H9 (cell line): ENCODE results near the gene ITSN2. TPM values are rescaled to one million over a fixed set of nuclear protein-coding genes. Genes with fewer than 3 reads are reported as not detected.
A peak's percentile ranks its signal among the peaks of the same experiment; 100 is the strongest.

Experiments used
- DNase-seq: peaks from one replicate; pipeline ENCODE4 v3.0.0-alpha.2; 2017
- H2AFZ ChIP-seq: one replicate; pipeline ENCODE4 v1.6.1; 2013; ENCODE audit warnings: mild to moderate bottlenecking, low read length, control low read depth, moderate library complexity
- H2AK5ac ChIP-seq: 2 replicates; pipeline ENCODE4 v1.6.1; 2013; ENCODE audit warnings: low read length, control low read depth, mixed read lengths; ENCODE audit not compliant: insufficient read length
- H2BK120ac ChIP-seq: one replicate; pipeline ENCODE4 v1.6.1; 2013; ENCODE audit warnings: low read depth, mild to moderate bottlenecking, low read length, control low read depth, inconsistent platforms; ENCODE audit not compliant: poor library complexity, severe bottlenecking
- H2BK12ac ChIP-seq: 2 replicates; pipeline ENCODE4 v1.6.1; 2013; ENCODE audit warnings: low read length, control low read depth, mixed read lengths, low read depth; ENCODE audit not compliant: insufficient read length
- H2BK15ac ChIP-seq: 2 replicates; pipeline ENCODE4 v1.6.1; 2013; ENCODE audit warnings: low read depth, low read length, control low read depth
- H2BK20ac ChIP-seq: one replicate; pipeline ENCODE4 v1.6.1; 2013; ENCODE audit warnings: low read depth, mild to moderate bottlenecking, low read length, control low read depth, inconsistent platforms; ENCODE audit not compliant: poor library complexity, severe bottlenecking
- H2BK5ac ChIP-seq: 2 replicates; pipeline ENCODE4 v1.6.1; 2013; ENCODE audit warnings: low read length, control low read depth, mixed read lengths; ENCODE audit not compliant: insufficient read length
- H3K14ac ChIP-seq: 2 replicates; pipeline ENCODE4 v1.6.1; 2013; ENCODE audit warnings: low read length, control low read depth; ENCODE audit not compliant: insufficient read depth
- H3K18ac ChIP-seq: 2 replicates; pipeline ENCODE4 v1.6.1; 2013; ENCODE audit warnings: low read depth, mild to moderate bottlenecking, mixed read lengths, low read length, control low read depth; ENCODE audit not compliant: insufficient read length
- H3K23ac ChIP-seq: 2 replicates; pipeline ENCODE4 v1.6.1; 2013; ENCODE audit warnings: low read length, control low read depth, mixed read lengths, low read depth; ENCODE audit not compliant: insufficient read length
- H3K23me2 ChIP-seq: 2 replicates; pipeline ENCODE4 v1.6.1; 2013; ENCODE audit warnings: low read depth, mild to moderate bottlenecking, mixed read lengths, low read length, control low read depth; ENCODE audit not compliant: insufficient read length, poor library complexity, severe bottlenecking
- H3K27ac ChIP-seq: 2 replicates; pipeline ENCODE4 v1.5.1; 2013; ENCODE audit warnings: low read length, control low read depth, mixed read lengths, low read depth; ENCODE audit not compliant: insufficient read length
- H3K27me3 ChIP-seq: 2 replicates; pipeline ENCODE4 v1.6.1; 2013; ENCODE audit warnings: low read length, control low read depth, inconsistent platforms; ENCODE audit not compliant: insufficient read depth
- H3K4ac ChIP-seq: 2 replicates; pipeline ENCODE4 v1.6.1; 2013; ENCODE audit warnings: low read depth, mild to moderate bottlenecking, control low read depth, inconsistent platforms, low read length, moderate library complexity
- H3K4me1 ChIP-seq: 2 replicates; pipeline ENCODE4 v1.6.1; 2013; ENCODE audit warnings: low read length, control low read depth, inconsistent platforms; ENCODE audit not compliant: insufficient read depth
- H3K4me2 ChIP-seq: 2 replicates; pipeline ENCODE4 v1.6.1; 2013; ENCODE audit warnings: low read length, control low read depth, mixed read lengths; ENCODE audit not compliant: insufficient read length, insufficient read depth
- H3K56ac ChIP-seq: 2 replicates; pipeline ENCODE4 v1.6.1; 2013; ENCODE audit warnings: low read depth, mild to moderate bottlenecking, mixed read lengths, low read length, control low read depth; ENCODE audit not compliant: insufficient read length
- H3K79me1 ChIP-seq: 2 replicates; pipeline ENCODE4 v1.6.1; 2013; ENCODE audit warnings: low read depth, mild to moderate bottlenecking, moderate library complexity, low read length, control low read depth, inconsistent platforms; ENCODE audit not compliant: insufficient read depth, poor library complexity, severe bottlenecking
- H3K79me2 ChIP-seq: 2 replicates; pipeline ENCODE4 v1.6.1; 2013; ENCODE audit warnings: low read length, control low read depth, inconsistent platforms; ENCODE audit not compliant: insufficient read depth
- H3K9ac ChIP-seq: 2 replicates; pipeline ENCODE4 v1.6.1; 2013; ENCODE audit warnings: low read length, control low read depth, mixed read lengths; ENCODE audit not compliant: insufficient read length; ENCODE audit errors: extremely low read depth
- H3K9me3 ChIP-seq: one replicate; pipeline ENCODE4 v1.6.1; 2013; ENCODE audit warnings: low read depth, low read length, inconsistent platforms; ENCODE audit not compliant: control insufficient read depth
- H3T11ph ChIP-seq: one replicate; pipeline ENCODE4 v1.6.1; 2013; ENCODE audit warnings: mild to moderate bottlenecking, low read length, control low read depth, inconsistent platforms
- H4K20me1 ChIP-seq: one replicate; pipeline ENCODE4 v1.6.1; 2013; ENCODE audit not compliant: control insufficient read depth, insufficient read length, insufficient read depth
- H4K5ac ChIP-seq: 2 replicates; pipeline ENCODE4 v1.6.1; 2013; ENCODE audit warnings: low read depth, mild to moderate bottlenecking, mixed read lengths, low read length, control low read depth; ENCODE audit not compliant: insufficient read length
- H4K8ac ChIP-seq: replicated peaks from 2 replicates; pipeline ENCODE4 v1.6.1; 2013; ENCODE audit warnings: low read length, control low read depth, mixed read lengths, low read depth; ENCODE audit not compliant: insufficient read length
- H4K91ac ChIP-seq: 2 replicates; pipeline ENCODE4 v1.6.1; 2013; ENCODE audit warnings: low read depth, mild to moderate bottlenecking, moderate library complexity, mixed read lengths, low read length, control low read depth; ENCODE audit not compliant: insufficient read length
- H3K27ac Mint-ChIP-seq, 3 experiments: 2 replicates in 2 of 3; 3 replicates in 1 of 3; pipeline ENCODE4 v1.8.0; 2020 to 2021; ENCODE audit warnings: mixed read lengths in 3 of 3, mild to moderate bottlenecking in 1 of 3, moderate library complexity in 1 of 3
- H3K27me3 Mint-ChIP-seq: 2 replicates; pipeline ENCODE4 v1.8.0; 2021; ENCODE audit warnings: low read depth, mild to moderate bottlenecking, moderate library complexity, mixed read lengths
- H3K36me3 Mint-ChIP-seq, 3 experiments: 2 replicates in 2 of 3; 3 replicates in 1 of 3; pipeline ENCODE4 v1.8.0; 2020 to 2021; ENCODE audit warnings: low read depth in 3 of 3, mixed read lengths in 3 of 3; ENCODE audit not compliant: insufficient read depth in 1 of 3
- H3K4me1 Mint-ChIP-seq, 2 experiments: 2 replicates each; pipeline ENCODE4 v1.8.0; 2020; ENCODE audit warnings: mixed read lengths in 2 of 2
- H3K4me3 Mint-ChIP-seq, 2 experiments: 2 replicates in 1 of 2; 3 replicates in 1 of 2; pipeline ENCODE4 v1.8.0; 2020 to 2021; ENCODE audit warnings: mild to moderate bottlenecking in 2 of 2, mixed read lengths in 2 of 2, moderate library complexity in 1 of 2
- H3K9me3 Mint-ChIP-seq, 2 experiments: 2 replicates in 1 of 2; 3 replicates in 1 of 2; pipeline ENCODE4 v1.8.0; 2020; ENCODE audit warnings: mild to moderate bottlenecking in 2 of 2, mixed read lengths in 2 of 2, moderate library complexity in 1 of 2
- WGBS: extraction: QIAGEN DNeasy Blood & Tissue Kit; methylation state at CpG from one replicate; pipeline ENCODE4 v1.1.7; 2013; ENCODE audit warnings: missing lambda C conversion rate, low lambda C conversion rate, mixed read lengths; ENCODE audit not compliant: insufficient read length; ENCODE audit errors: extremely low coverage; 5-methylcytosine and 5-hydroxymethylcytosine counted together
- total RNA-seq: library from RNA; stranded (reverse); gene quantifications from 2 replicates; pipeline ENCODE4 v1.2.1, GENCODE V29; 2021
- TF ChIP-seq, protein P1 (sequence below): fragments of 200-600 bp; sonication (generic); conservative IDR thresholded peaks from 3 replicates; pipeline ENCODE4 v1.8.0; 2021; ENCODE audit warnings: antibody characterized with exemption, mild to moderate bottlenecking

Gene ITSN2
- total RNA-seq, 1 experiment from 2014 or later = 17.0 TPM

DNA sequence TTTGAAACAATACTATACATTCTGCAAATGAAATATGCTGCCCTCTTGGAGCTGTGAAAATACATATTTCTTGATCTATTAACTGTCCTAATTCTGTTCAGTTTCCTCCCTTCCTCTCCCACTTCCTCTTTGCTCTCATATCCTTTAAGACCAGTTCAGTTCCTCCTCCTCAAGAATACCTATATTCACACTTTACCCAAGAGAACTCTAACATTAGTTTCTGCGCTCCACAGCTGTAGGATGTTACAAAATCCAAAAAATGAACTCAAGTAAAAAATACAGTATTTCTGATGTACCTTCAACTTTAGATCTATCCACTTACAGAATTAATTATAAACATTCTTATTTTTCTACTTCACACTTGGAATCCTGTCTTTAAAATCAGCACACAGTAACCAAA, 5.4 kb downstream of the ITSN2 start:
- TF ChIP-seq, protein P1, sequence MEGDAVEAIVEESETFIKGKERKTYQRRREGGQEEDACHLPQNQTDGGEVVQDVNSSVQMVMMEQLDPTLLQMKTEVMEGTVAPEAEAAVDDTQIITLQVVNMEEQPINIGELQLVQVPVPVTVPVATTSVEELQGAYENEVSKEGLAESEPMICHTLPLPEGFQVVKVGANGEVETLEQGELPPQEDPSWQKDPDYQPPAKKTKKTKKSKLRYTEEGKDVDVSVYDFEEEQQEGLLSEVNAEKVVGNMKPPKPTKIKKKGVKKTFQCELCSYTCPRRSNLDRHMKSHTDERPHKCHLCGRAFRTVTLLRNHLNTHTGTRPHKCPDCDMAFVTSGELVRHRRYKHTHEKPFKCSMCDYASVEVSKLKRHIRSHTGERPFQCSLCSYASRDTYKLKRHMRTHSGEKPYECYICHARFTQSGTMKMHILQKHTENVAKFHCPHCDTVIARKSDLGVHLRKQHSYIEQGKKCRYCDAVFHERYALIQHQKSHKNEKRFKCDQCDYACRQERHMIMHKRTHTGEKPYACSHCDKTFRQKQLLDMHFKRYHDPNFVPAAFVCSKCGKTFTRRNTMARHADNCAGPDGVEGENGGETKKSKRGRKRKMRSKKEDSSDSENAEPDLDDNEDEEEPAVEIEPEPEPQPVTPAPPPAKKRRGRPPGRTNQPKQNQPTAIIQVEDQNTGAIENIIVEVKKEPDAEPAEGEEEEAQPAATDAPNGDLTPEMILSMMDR = no peak
- peaks cover 0 to 3% (median 0%) of the 10 kb centered on the region in 3 experiments; a peak in 1 of 7 replicates for H3K36me3 Mint-ChIP-seq
- peaks cover 4% of the 10 kb centered on the region for H3K27me3 Mint-ChIP-seq
- H3K4me2 ChIP-seq = no peak overlapping the region
- H3K27ac Mint-ChIP-seq = 0 out of 7 replicates have a peak overlapping the region, but pooled peaks of 1 of the 3 experiments have one; percentile 7
- H2AK5ac ChIP-seq = no peak overlapping the region
- H3K14ac ChIP-seq = no peak overlapping the region
- peaks cover 3% of the 10 kb centered on the region for H3K79me1 ChIP-seq
- no peak overlapping the region for H2BK15ac ChIP-seq
- no peaks in the 10 kb centered on the region; a peak in 1 of 5 replicates for H3K9me3 Mint-ChIP-seq
- no peak overlapping the region for H2BK12ac ChIP-seq
- no peak overlapping the region for H3K4me3 Mint-ChIP-seq
- H3K79me2 ChIP-seq = no peaks in the 10 kb centered on the region; the same call in 1 of the 2 replicates
- no peak overlapping the region for H2BK5ac ChIP-seq
- no peaks in the 10 kb centered on the region for H4K20me1 ChIP-seq
- H2BK120ac ChIP-seq = no peak overlapping the region
- no peaks in the 10 kb centered on the region; the same call in 1 of the 2 replicates for H3K4me1 ChIP-seq
- no peak overlapping the region for H3K9ac ChIP-seq
- no peak overlapping the region for H3K4ac ChIP-seq
- H3K4me1 Mint-ChIP-seq = peaks cover 7 to 12% of the 10 kb centered on the region in 2 experiments
- H3K56ac ChIP-seq = no peak overlapping the region
- WGBS = no CpG with 5 or more reads among the region's 1 CpG
- H3T11ph ChIP-seq = no peak overlapping the region
- H4K8ac ChIP-seq = no peak overlapping the region
- no peak overlapping the region for H3K18ac ChIP-seq
- no peak for DNase-seq
- no peak overlapping the region for H4K91ac ChIP-seq
- H2AFZ ChIP-seq = no peak overlapping the region
- no peaks in the 10 kb centered on the region for H3K27me3 ChIP-seq
- H4K5ac ChIP-seq = no peak overlapping the region
- H3K27ac ChIP-seq = no peak overlapping the region
- no peaks in the 10 kb centered on the region for H3K9me3 ChIP-seq
- no peaks in the 10 kb centered on the region for H3K23me2 ChIP-seq
- no peak overlapping the region for H2BK20ac ChIP-seq
- H3K23ac ChIP-seq = no peak overlapping the region
